Neural cell (in vitro differentiated cells): ENCODE measurements around the gene ZFPL1. TPM values are rescaled to one million over a fixed set of nuclear protein-coding genes. Genes with fewer than 3 reads are reported as not detected.

ENCODE experiments used
- H2AFZ ChIP-seq: fragments of 200-600, 300-800 bp; sonication (generic), shearing (Covaris generic); 2 replicates; pipeline ENCODE4 v1.6.0; 2014; ENCODE audit warnings: low read depth, mild to moderate bottlenecking, antibody characterized with exemption, low read length, moderate library complexity
- H3F3A ChIP-seq: fragments of 200-600 bp; shearing (Covaris generic); 2 replicates; pipeline ENCODE4 v1.6.1; 2016; ENCODE audit warnings: mild to moderate bottlenecking, moderate library complexity, mixed read lengths, antibody characterized with exemption, low read length; ENCODE audit not compliant: insufficient read depth, poor library complexity, severe bottlenecking
- H3K27ac ChIP-seq: fragments of 200-600, 300-800 bp; sonication (generic), shearing (Covaris generic); 2 replicates; pipeline ENCODE4 v1.5.1; 2014; ENCODE audit warnings: mild to moderate bottlenecking, low read length, moderate library complexity
- H3K27me3 ChIP-seq: fragments of 300-800, 200-600 bp; sonication (generic), shearing (Covaris generic); 2 replicates; pipeline ENCODE4 v1.6.0; 2014; ENCODE audit warnings: mild to moderate bottlenecking, low read depth, low read length, moderate library complexity; ENCODE audit not compliant: insufficient read depth
- H3K36me3 ChIP-seq: fragments of 300-800, 200-600 bp; sonication (generic), shearing (Covaris generic); 2 replicates; pipeline ENCODE4 v1.5.1; 2014; ENCODE audit warnings: mild to moderate bottlenecking, antibody characterized with exemption, low read length, moderate library complexity; ENCODE audit not compliant: insufficient read depth
- H3K4me2 ChIP-seq: fragments of 300-800, 200-600 bp; sonication (generic), shearing (Covaris generic); 2 replicates; pipeline ENCODE4 v1.6.0; 2014; ENCODE audit warnings: mild to moderate bottlenecking, low read length
- H3K4me3 ChIP-seq: fragments of 300-800, 200-600 bp; sonication (generic), shearing (Covaris generic); 2 replicates; pipeline ENCODE4 v1.5.1; 2014; ENCODE audit warnings: mild to moderate bottlenecking, low read length, moderate library complexity
- H3K79me2 ChIP-seq: fragments of 200-600 bp; shearing (Covaris generic); replicated peaks from 2 replicates; pipeline ENCODE4 v1.6.0; 2014; ENCODE audit warnings: mild to moderate bottlenecking, low read length, moderate library complexity; ENCODE audit not compliant: insufficient read depth
- H3K9ac ChIP-seq: fragments of 300-800, 200-600 bp; sonication (generic), shearing (Covaris generic); 2 replicates; pipeline ENCODE4 v1.6.1; 2016; ENCODE audit warnings: mild to moderate bottlenecking, low read length, mixed read lengths
- H3K9me2 ChIP-seq: fragments of 200-600 bp; shearing (Covaris generic); 2 replicates; pipeline ENCODE4 v1.6.1; 2016; ENCODE audit warnings: mild to moderate bottlenecking, low read length, mixed read lengths; ENCODE audit not compliant: insufficient read depth
- H3K9me3 ChIP-seq: fragments of 200-600, 300-800 bp; sonication (generic), shearing (Covaris generic); 2 replicates; pipeline ENCODE4 v1.6.1; 2016; ENCODE audit warnings: mild to moderate bottlenecking, mixed run types, low read length, moderate library complexity, mixed read lengths
- H4K20me1 ChIP-seq: fragments of 200-600 bp; shearing (Covaris generic); 2 replicates; pipeline ENCODE4 v1.6.1; 2016; ENCODE audit warnings: mild to moderate bottlenecking, mixed run types; ENCODE audit not compliant: insufficient read depth
- EP300 ChIP-seq: fragments of 450-650 bp; conservative IDR thresholded peaks from 2 replicates; pipeline ENCODE4 v1.6.1; 2014; ENCODE audit warnings: antibody characterized with exemption, mild to moderate bottlenecking, moderate library complexity; ENCODE audit not compliant: poor library complexity, severe bottlenecking
- EZH2 ChIP-seq: fragments of 200-600, 300-800 bp; shearing (Covaris generic), sonication (generic); IDR thresholded peaks from 2 replicates; pipeline ENCODE4 v1.6.1; 2014; ENCODE audit warnings: antibody characterized with exemption, low read length, borderline replicate concordance, mild to moderate bottlenecking; ENCODE audit not compliant: insufficient read depth, poor library complexity, severe bottlenecking
- POLR2AphosphoS5 ChIP-seq: IDR thresholded peaks from 2 replicates; pipeline ENCODE4 v1.6.1; 2012
- RAD21 ChIP-seq: fragments of 450-650 bp; conservative IDR thresholded peaks from 2 replicates; pipeline ENCODE4 v1.6.1; 2014; ENCODE audit warnings: antibody characterized with exemption, mild to moderate bottlenecking, moderate library complexity
- REST ChIP-seq: IDR thresholded peaks from 2 replicates; pipeline ENCODE4 v1.6.1; 2012; ENCODE audit warnings: borderline replicate concordance
- SMC3 ChIP-seq: fragments of 450-650 bp; conservative IDR thresholded peaks from 2 replicates; pipeline ENCODE4 v1.6.1; 2014; ENCODE audit warnings: antibody characterized with exemption, mild to moderate bottlenecking, moderate library complexity; ENCODE audit not compliant: poor library complexity
- TAF1 ChIP-seq: IDR thresholded peaks from 2 replicates; pipeline ENCODE4 v1.6.1; 2012; ENCODE audit warnings: low read depth
- polyA plus RNA-seq: library from polyadenylated mRNA; depleted of rRNA; stranded (reverse); fragments of >200 nt; gene quantifications from 2 replicates; pipeline ENCODE4 v1.2.3, GENCODE V29; 2014
- TF ChIP-seq, protein P1 (sequence below): fragments of 450-650 bp; IDR thresholded peaks from 2 replicates; pipeline ENCODE4 v1.5.1; 2014; ENCODE audit warnings: antibody characterized with exemption, mild to moderate bottlenecking, moderate library complexity; ENCODE audit not compliant: poor library complexity, severe bottlenecking

Gene ZFPL1
- polyA plus RNA-seq, 1 donor from 2014 or later = 42.0 TPM

DNA sequence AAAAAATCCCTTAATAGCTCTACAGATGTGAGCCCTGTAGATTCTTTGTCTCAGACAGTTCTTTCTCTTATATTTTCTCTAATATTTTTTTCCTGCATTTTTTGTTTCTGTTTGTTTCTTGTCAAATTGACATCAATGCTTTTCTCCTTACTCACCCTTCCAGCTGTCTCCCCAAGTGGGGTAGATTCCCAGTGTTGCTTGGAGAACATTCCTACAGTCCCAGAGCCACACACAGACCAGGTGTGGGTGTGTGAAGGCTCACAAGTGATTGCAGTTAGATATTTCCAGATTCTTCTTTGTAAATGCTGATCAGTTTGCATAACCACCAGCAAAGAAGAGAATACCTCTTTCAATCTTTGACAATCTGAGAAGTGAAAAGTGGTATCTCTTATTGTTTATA lies 19.5 kb downstream of the ZFPL1 start:
- Histone ChIP-seq H3K9ac (no peak overlapping the region), H3K79me2 (no peaks in the 10 kb centered on the region), H3K27ac (no peak overlapping the region), H3K4me3 (no peak overlapping the region), H3K4me2 (no peak overlapping the region), H3F3A (no peaks in the 10 kb centered on the region), H4K20me1 (no peaks in the 10 kb centered on the region), H3K27me3 (no peaks in the 10 kb centered on the region), H3K9me3 (no peaks in the 10 kb centered on the region), H3K9me2 (no peaks in the 10 kb centered on the region), H2AFZ (no peak overlapping the region), H3K36me3 (no peaks in the 10 kb centered on the region)
- TF ChIP-seq EZH2 (no peak), SMC3 (no peak)

GRCh38 chr11:65104628-65105027 lies 20.6 kb downstream of the ZFPL1 start:
- Histone ChIP-seq H3K4me3 (no peak overlapping the region), H3K9me3 (no peaks in the 10 kb centered on the region), H3K27me3 (no peaks in the 10 kb centered on the region), H4K20me1 (no peaks in the 10 kb centered on the region), H3K36me3 (no peaks in the 10 kb centered on the region), H3K9me2 (no peaks in the 10 kb centered on the region), H3K27ac (no peak overlapping the region), H3K4me2 (no peak overlapping the region), H3K79me2 (no peaks in the 10 kb centered on the region), H2AFZ (no peak overlapping the region), H3F3A (no peaks in the 10 kb centered on the region), H3K9ac (no peak overlapping the region)
- TF ChIP-seq EZH2 (no peak), TAF1 (no peak), REST (no peak), SMC3 (no peak), RAD21 (no peak), EP300 (no peak)
- TF ChIP-seq, protein P1, sequence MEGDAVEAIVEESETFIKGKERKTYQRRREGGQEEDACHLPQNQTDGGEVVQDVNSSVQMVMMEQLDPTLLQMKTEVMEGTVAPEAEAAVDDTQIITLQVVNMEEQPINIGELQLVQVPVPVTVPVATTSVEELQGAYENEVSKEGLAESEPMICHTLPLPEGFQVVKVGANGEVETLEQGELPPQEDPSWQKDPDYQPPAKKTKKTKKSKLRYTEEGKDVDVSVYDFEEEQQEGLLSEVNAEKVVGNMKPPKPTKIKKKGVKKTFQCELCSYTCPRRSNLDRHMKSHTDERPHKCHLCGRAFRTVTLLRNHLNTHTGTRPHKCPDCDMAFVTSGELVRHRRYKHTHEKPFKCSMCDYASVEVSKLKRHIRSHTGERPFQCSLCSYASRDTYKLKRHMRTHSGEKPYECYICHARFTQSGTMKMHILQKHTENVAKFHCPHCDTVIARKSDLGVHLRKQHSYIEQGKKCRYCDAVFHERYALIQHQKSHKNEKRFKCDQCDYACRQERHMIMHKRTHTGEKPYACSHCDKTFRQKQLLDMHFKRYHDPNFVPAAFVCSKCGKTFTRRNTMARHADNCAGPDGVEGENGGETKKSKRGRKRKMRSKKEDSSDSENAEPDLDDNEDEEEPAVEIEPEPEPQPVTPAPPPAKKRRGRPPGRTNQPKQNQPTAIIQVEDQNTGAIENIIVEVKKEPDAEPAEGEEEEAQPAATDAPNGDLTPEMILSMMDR = no peak

- Histone ChIP-seq H3K27me3 (no peaks in the 10 kb centered on the region), H3K79me2 (no peaks in the 10 kb centered on the region), H3K4me3 (no peak overlapping the region), H3K36me3 (no peaks in the 10 kb centered on the region), H3K9ac (no peak overlapping the region), H3K4me2 (no peak overlapping the region), H4K20me1 (no peaks in the 10 kb centered on the region), H2AFZ (no peak overlapping the region), H3K9me3 (no peaks in the 10 kb centered on the region), H3K9me2 (no peaks in the 10 kb centered on the region), H3F3A (no peaks in the 10 kb centered on the region), H3K27ac (no peak overlapping the region)
- TF ChIP-seq EZH2 (no peak), REST (no peak), POLR2AphosphoS5 (no peak), SMC3 (no peak), TAF1 (no peak), RAD21 (no peak)
- TF ChIP-seq, protein P1 = no peak
Observed at GRCh38 chr11:65107078-65107477, 23.1 kb downstream of the ZFPL1 start.
